Fibroblast of villous mesenchyme (primary cell): ENCODE results near the gene ABCA4. TPM values are rescaled to one million over a fixed set of nuclear protein-coding genes. Genes with fewer than 3 reads are reported as not detected.

Experiments
- DNase-seq: peaks from one replicate; pipeline ENCODE4 v3.0.0-alpha.2; 2010; ENCODE audit warnings: low read depth
- H3K4me3 ChIP-seq: 2 replicates; pipeline ENCODE4 v1.5.1; 2011; ENCODE audit warnings: low read depth, mild to moderate bottlenecking, low read length
- CTCF ChIP-seq: IDR thresholded peaks from 2 replicates; pipeline ENCODE4 v1.5.1; 2012; ENCODE audit warnings: low read depth, mild to moderate bottlenecking, low read length; ENCODE audit not compliant: insufficient read depth
- total RNA-seq: library from RNA; depleted of rRNA; stranded (reverse); fragments of >200 nt; gene quantifications from 2 replicates; pipeline ENCODE4 v1.2.3, GENCODE V29; 2012

Gene ABCA4
- total RNA-seq, 1 donor = 0.43 TPM

DNA sequence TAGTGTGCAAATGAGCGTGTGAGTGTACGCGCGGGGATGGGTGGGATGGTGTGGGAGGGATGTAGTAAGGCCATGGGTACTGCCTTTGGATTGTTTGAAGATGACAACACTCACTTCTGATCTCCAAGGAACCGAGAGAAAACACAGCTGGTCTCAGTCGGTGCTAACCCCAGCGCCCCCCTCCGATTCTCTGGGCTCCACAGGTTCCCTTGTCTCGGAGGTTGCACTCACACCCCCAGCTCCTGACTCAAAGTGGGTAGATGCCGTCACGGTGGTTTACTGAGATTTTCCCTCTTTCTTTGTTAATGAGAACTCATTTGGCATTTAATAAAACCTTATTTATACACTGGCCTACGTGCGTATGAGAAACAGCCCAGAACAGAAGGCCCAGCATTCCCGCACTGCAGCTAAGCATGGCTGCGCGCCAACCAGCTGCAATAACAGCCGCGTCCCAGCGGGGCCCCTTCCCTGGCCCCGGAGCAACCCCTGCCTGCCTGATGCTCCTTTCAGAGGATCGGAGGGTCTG is 25.8 kb downstream of the ABCA4 start:
- DNase-seq = peak; percentile 86
- H3K4me3 ChIP-seq = no peak overlapping the region
- no peak for TF ChIP-seq CTCF

DNA sequence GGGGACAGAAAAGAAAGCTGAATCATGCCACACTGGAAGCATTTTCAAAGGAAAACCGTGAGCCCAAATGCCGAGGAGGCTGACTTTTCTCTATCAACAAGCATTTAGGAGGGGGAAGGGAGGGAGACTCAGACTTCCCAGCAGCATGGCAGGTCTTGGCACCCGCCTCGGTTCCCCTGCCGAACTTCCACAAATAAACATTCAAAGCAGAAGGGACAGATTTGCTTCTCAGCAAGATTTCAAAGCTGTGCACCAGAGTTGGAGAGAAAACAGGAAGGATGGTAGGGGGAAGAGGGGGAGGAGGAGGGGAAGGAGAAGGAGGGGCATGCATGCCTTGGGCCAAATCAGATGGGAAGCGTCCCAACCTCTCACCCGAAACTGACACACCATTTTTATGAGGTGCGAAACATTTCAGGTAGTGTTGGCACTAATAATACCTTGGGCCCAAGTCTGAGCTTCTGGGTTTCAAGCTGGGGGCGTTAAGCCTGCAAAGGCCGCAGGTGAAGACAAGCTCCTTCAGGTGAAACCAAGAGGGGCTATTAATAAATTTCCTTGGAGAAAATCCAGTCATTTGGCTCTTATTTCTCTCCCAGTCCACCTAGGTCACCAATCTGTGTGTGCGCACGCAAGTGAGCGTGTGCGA is 26.4 kb downstream of the ABCA4 start:
- no peak for TF ChIP-seq CTCF
- no peak for DNase-seq
- H3K4me3 ChIP-seq = no peak overlapping the region

DNA sequence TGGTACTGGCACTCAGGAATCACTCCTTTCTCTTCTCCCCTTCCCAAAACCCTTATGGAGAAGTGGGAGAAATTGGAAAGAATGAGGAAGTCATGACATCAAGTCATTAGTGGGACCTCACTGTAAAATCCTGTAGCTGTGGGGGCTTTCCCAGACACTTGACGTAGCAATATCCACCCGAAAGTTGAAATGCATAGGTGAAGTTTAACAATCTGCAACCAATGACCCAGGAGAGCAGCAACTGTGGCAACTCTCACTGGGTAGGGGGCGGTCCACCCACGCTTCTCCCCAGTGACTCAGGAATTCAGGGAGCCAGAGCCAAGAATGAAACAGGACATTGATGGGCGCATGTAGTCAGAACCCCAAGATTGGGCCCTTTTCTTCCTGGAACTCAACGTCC is 27.0 kb downstream of the ABCA4 start:
- TF ChIP-seq CTCF = no peak
- no peak overlapping the region for H3K4me3 ChIP-seq
- no peak for DNase-seq

- H3K4me3 ChIP-seq = no peak overlapping the region
- no peak for DNase-seq
- no peak for TF ChIP-seq CTCF
Observed at GRCh38 chr1:94093396-94093795, 27.6 kb downstream of the ABCA4 start.

- H3K4me3 ChIP-seq = no peak overlapping the region
- no peak for TF ChIP-seq CTCF
- DNase-seq = no peak
Observed at GRCh38 chr1:94092210-94092613, 28.7 kb downstream of the ABCA4 start.

- TF ChIP-seq CTCF = no peak
- no peak overlapping the region for H3K4me3 ChIP-seq
- DNase-seq = no peak
Observed at GRCh38 chr1:94090761-94091160, 30.2 kb downstream of the ABCA4 start.

- H3K4me3 ChIP-seq = no peak overlapping the region
- DNase-seq = no peak
- no peak for TF ChIP-seq CTCF
Observed at GRCh38 chr1:94087193-94087592, 33.8 kb downstream of the ABCA4 start.
